CD4-positive, alpha-beta T cell treated with Interleukin-17A for 1 hour (primary cell): ENCODE measurements around the gene NPTN.

Experiments used
- DNase-seq: peaks from one replicate; pipeline ENCODE4 v3.0.0-alpha.2; 2020

Gene NPTN

DNA sequence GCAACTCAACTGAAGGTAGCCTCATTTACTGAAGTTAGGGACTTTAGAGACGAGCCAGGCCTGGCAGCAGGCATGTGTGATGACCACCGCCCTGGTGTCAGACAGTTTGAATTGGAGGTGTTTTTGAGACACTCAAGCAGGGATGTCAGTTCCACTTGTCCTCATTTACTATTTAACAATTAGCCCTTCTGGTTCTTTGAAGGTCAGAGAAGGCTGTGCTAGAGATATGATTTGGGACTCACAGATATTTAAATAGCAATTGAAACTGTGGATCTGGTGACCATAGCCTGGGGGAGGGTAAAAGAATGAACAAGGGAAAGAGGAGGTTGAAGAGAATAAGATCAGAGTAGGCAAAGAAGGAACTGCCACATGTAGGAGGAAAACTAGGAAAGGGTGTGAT, 115.6 kb downstream of the NPTN start:
- no peak for DNase-seq

DNA sequence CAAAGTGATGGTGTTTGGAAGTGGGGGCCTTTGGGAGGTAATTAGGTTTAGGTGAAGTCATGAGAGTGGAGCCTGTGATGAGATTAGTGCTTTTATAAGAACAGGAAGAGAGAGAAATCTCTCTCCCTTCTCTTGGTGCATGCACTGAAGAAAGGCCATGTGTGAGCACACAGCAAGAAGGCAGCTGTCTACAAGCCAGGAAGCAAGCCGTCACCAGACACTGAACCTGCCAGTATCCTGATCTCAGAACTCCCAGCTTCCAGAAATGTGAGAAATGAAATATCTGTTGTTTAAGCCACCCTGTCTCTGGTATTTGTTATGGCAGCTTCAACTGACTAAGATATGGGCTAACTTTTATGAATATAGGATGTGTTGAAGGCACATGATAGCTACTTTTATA, 117.7 kb downstream of the NPTN start:
- DNase-seq: no peak
